ENCODE data around the gene LIMK2.
"Not testable (repeated sequence)": the region's sequence is repeated elsewhere in the genome, so short reads cannot be mapped to it uniquely, and the experiment has no call there.

LIMK2 gene

GRCh38 chr22:31244943-31245451, 32.9 kb downstream of the LIMK2 start:
- no peak for DNase-seq

GRCh38 chr22:31245998-31246397, 33.9 kb downstream of the LIMK2 start:
- not testable (repeated sequence) for DNase-seq

- no peak for DNase-seq
These were observed 34.6 kb downstream of the LIMK2 start for GRCh38 chr22:31246687-31247086.

GRCh38 chr22:31247726-31248125, 35.6 kb downstream of the LIMK2 start:
- DNase-seq, result no peak

- peak in 1 of 2 donors; percentile 72 for DNase-seq
These were observed 36.1 kb downstream of the LIMK2 start for GRCh38 chr22:31248138-31248745.

GRCh38 chr22:31248965-31249958, 37.2 kb downstream of the LIMK2 start:
- DNase-seq, result no peak

- no peak for DNase-seq
These were observed 38.9 kb downstream of the LIMK2 start for GRCh38 chr22:31250740-31251600.

- no peak for DNase-seq
These were observed 41.9 kb downstream of the LIMK2 start for GRCh38 chr22:31253949-31254348.

GRCh38 chr22:31259798-31260473, 47.8 kb downstream of the LIMK2 start:
- DNase-seq, result no peak

GRCh38 chr22:31260474-31260856, 48.4 kb downstream of the LIMK2 start:
- no peak for DNase-seq

- DNase-seq, result no peak
These were observed 50.4 kb downstream of the LIMK2 start for GRCh38 chr22:31262312-31263133.

- DNase-seq, result no peak
These were observed 52.0 kb downstream of the LIMK2 start for GRCh38 chr22:31263896-31264640.

- no peak for DNase-seq
These were observed 56.2 kb downstream of the LIMK2 start for GRCh38 chr22:31268281-31268680.

- no peak for DNase-seq
These were observed 57.9 kb downstream of the LIMK2 start for GRCh38 chr22:31269892-31270579.

GRCh38 chr22:31271026-31271425, 58.9 kb downstream of the LIMK2 start:
- no peak for DNase-seq

- DNase-seq, result no peak
These were observed 59.4 kb downstream of the LIMK2 start for GRCh38 chr22:31271485-31271884.

- peak in 1 of 2 donors; percentile 37 for DNase-seq
These were observed 60.7 kb downstream of the LIMK2 start for GRCh38 chr22:31272522-31273446.

- no peak for DNase-seq
These were observed 61.9 kb downstream of the LIMK2 start for GRCh38 chr22:31274017-31274416.

GRCh38 chr22:31275018-31275417, 62.9 kb downstream of the LIMK2 start:
- DNase-seq, result no peak

Data from bone marrow (tissue), 2 donors.